ENCODE data around the gene AKR1B15.
A peak's percentile ranks its signal among the peaks of the same experiment; 100 is the strongest.
"Not testable (repeated sequence)": the region's sequence is repeated elsewhere in the genome, so short reads cannot be mapped to it uniquely, and the experiment has no call there.

AKR1B15 gene

GRCh38 chr7:134548877-134549276 lies at the start of gene AKR1B15:
Gene AKR1B15 (plus strand): TSS chr7:134549110. CDS start chr7:134564620, 15,510 bp downstream.
- DNase-seq: peak; percentile 75

DNA sequence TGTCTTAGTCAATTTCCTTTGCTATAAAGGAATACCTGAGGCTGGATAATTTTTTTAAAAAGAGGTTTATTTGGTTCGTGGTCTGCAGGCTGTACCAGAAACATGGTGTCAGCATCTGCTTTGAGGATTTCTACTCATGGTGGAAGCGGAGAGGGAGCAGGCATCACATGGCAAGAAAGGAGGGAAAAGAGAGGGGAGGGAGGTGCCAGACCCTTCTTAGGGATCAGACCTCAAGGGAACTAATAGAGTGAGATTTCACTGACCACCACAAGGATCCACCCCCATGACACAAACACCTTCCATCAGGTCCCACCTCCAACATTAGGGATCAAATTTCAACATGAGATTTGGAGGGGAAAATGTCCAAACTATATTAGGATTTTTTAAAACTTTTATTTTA lies 48.5 kb upstream of the AKR1B15 start:
- DNase-seq: no peak

DNA sequence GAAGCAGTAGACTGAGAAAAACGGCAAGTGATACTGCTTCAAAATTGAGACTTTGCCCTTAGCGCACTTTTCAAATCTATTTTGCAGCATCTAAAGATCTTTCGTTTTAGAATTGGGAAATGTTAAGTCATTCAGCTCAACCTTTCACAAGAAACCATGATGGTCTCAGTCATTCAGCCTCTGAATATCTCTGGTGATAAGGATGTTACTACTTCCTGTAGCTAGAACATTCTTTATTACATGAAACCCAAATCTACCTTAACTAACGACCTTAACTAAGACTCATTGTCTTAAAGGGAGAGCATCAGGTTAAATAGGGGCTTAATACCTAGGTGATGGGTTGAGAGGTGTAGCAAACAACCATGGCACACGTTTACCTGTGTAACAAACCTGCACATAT lies 47.9 kb upstream of the AKR1B15 start:
- DNase-seq: no peak

DNA sequence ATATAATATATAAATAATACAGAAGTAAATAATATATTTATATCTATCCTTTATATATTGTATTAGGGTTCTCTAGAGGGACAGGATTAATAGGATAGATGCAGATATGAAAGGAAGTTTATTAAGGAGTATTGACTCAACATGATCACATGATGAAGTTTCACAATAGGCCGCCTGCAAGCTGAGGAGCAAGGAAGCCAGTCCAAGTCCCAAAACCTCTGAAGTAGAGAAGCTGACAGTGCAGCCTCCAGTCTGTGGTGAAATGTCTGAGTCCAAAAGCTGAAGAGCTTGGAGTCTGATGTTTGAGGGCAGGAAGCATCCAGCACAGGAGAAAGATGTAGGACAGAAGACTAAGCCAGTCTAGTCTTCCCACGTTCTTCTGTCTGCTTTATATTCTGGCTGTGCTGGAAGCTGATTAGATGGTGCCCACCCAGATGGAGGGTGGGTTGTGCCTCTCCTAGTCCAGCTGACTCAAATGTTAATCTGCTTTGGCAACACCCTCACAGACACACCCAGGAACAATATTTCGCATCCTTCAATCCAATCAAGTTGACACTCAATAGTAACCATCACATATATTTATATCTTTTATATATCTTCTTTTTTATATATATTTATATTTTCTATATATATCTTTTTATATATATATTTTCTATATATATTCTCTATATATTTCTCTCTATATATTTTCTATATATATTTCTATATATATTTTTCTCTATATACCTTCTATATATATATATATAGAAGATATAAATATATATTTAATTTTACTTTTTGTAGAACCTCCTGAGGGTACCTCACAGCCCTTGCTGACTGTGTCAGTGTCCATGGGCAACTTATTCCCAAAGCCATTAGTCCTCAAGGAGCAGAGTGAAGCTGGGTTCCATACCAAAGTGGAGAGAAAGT lies 46.2 kb upstream of the AKR1B15 start:
- no peak for DNase-seq

DNA sequence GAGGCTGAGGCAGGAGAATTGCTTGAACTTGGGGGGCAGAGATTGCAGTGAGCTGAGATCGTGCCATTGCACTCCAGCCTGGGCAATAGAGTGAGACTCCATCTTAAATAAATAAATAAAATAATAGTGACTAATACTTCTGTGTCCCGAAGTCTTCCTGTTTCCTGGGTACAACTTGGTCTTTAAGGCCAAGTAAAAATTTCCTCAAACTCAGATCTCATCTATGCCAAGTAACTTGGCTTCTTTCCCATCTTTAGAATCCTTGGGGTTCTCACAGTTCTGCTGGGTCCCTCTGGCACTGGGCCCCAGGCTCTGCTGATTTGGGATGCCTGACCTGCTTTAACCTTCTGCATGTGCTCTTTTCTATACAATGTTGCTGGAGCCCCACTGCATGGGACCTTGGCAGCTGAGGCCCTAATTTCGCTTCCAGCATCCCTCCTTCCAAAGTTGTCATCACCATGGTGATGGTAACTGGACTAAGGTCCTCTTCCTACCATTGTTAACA lies 44.2 kb upstream of the AKR1B15 start:
- DNase-seq: no peak

GRCh38 chr7:134505856-134506255 lies 43.1 kb upstream of the AKR1B15 start:
- no peak for DNase-seq

DNA sequence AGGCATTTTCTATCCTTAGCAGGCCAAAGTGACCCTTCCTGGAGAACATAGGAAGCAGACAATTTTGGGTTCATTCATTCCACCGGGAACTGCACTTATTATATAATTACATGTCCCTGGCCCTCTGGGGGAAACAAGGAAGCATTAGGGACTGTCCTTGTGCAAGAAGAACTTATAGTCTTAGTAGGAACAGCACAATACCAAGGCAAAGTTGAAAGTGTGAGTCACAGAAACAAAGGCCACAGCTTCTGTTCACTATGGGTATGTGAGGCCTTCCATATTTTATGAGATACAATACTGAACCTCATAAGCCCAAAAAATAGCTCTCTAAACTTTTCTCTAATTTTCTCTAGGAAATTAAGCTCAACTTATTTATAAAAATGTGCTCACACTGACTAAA lies 39.9 kb upstream of the AKR1B15 start:
- no peak for DNase-seq

DNA sequence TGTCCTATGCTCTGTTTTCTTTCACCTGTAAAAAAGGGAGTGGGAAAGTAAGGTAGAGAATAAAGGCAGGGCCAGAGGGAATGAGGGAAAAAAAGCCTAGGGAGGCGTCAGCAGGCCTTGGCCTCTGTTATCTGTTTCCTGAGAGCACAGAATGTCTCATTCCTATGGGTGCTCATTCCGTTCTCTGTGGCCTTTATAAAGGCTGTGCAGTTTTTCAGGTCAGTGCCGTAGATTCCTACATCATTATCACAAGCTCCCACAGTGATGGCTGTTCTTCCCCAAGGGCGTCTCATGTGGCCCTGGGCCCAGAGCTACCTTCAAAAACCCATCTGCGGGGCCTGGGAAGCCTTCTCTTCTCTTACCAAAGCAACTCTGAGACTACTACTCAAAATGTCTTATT lies 38.3 kb upstream of the AKR1B15 start:
- DNase-seq: no peak

DNA sequence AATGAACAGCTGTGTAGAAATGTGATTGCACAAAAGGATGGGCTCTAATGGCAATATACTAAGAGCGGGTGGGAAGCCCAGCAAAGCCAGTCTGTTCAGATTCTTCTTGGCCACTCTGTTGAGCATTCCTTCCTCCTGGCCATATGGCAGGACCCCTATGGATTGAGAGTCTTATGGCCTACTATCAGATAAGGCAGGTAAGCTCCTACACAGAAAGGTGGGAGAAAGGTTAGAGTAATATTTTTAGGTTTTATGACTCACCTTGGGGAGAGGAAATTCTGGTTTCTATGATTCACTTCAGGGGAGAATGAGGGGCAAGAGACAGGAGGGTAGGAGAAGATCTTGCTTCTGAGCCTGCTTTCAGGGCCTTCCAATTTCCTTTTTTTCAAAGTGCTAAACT lies 36.6 kb upstream of the AKR1B15 start:
- no peak for DNase-seq

GRCh38 chr7:134513169-134513752 lies 35.6 kb upstream of the AKR1B15 start:
- peak; percentile 48 for DNase-seq

DNA sequence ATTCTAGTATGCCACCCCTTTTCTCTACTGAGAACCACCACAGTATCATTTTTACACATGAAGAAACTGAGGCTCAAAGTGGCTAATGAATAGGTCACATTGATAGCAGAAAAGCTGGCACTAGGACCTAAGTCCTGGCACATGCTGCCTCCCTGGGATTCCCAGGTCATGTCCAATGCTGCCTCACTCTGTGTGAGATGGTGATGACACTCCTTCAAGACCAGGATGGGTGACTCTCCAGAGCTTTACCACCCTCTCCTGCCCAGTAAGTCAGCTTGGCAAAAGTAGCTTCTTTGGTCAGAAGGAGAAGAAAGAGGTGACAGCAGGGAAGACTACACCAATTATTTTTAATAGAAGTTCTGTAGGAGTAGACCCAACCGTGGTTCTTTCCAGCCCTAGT lies 34.8 kb upstream of the AKR1B15 start:
- no peak for DNase-seq

GRCh38 chr7:134514663-134515062 lies 34.2 kb upstream of the AKR1B15 start:
- DNase-seq: peak; percentile 82

DNA sequence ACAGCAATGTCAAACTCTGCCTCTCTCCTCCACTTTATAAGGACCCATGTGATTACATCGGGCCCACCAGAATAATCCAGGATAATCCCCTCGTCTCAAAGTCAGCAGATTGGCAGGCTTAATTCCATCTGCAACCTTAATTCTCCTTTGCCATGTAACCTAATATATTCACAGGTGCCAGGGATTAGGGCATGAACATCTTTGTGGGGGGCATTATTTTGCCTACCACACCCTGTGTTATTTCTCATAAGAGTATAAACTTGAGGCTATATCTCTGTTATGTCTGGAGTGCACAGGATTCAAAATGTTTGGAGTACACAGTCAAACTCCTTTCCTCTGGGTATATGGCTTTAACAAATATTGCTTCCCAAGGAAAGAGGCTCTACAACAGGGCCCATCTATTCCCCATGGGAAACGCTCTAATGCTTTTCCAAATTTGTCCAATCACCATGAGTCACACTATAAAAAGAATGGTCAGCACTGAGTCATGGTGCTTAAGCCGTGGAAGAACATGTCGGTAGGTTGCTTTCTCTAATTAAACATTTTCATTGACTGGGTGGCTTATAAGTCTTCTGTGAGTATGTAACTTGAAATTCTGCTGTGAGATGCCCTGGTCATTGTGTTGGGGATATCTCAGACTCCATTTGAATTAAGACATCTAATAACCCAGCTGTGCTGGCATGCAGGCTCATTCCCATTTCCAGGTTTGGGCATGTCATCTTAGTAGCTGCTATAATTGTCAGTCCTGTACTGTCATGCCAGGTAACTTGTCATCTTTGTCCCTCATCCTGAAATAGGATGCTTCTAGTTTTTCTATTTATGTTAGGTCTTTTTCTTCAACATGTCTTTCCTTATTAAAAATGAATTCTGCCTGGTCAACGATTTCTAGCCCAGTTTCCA lies 33.1 kb upstream of the AKR1B15 start:
- no peak for DNase-seq

- DNase-seq: no peak
These were observed 28.8 kb upstream of the AKR1B15 start for GRCh38 chr7:134520130-134520529.

- no peak for DNase-seq
These were observed 26.3 kb upstream of the AKR1B15 start for GRCh38 chr7:134522601-134523000.

DNA sequence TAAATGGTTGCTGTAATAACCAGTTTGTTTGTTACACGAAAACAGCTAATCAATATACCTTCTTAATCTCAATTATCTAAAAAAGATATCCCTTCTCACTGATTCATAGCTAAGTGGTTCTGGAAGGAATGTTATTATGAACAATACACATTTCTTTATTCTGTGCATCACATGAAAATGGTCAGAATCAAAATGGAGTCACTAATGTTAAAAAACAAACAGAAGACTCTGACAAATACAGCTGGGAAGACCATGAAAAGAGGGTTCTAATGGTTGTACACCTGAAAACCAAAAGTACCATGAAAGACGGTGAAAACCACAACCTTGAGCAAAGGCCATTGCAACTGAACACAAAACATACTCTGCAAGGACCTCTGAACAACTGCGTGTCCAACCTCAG lies 23.5 kb upstream of the AKR1B15 start:
- not testable (repeated sequence) for DNase-seq

DNA sequence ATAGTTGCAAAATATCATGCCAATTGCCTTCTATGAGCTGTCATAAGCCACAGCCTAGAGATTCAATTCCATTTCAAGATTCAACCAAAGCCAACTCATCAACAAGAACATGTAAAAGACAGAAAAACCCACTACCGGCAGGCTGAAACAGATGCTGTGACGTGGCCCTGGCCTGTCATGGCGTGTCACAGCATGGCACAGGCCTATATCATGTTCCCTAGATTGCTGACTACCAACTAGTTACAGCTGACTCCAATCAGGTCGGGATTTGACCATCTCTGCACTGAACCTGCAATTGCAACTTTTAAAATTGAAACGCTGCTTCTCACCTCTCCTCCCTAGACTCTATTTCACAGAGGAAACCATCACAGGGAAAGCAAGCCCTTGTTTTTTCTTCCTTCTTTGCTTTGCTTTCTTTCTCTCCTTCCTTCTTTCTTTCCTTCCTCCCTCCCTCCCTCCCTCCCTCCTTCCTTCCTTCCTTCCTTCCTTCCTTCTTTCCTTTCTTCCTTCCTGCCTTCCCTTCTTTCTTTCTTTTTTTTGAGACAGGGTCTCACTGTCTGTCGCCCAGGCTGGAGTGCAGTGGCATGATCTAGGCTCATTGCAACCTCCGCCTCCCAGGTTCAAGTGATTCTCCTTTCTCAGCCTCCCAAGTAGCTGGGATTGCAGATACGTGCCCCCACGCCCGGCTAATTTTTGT lies 22.2 kb upstream of the AKR1B15 start:
- not testable (repeated sequence) for DNase-seq

DNA sequence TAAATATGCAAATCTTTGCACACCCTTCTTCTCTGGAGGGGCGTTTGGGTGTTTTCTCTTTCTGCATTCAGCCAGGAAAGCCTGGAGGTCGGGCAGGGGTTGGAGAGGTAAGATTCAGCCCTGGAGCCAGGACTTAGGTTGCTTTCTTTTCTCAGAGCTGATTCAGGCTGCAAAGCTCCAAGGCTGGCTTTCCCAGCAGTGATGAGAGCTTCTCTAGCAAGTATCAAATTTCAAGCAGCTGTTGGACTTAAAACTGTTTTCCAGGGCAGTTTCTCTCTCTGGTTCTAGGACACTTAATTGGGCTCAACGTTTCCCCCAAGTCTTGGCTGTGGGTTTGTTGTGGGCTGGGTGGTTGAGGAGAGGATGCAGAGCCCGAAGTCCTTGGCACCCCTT lies 20.9 kb upstream of the AKR1B15 start:
- DNase-seq: no peak

- DNase-seq: no peak
These were observed 20.2 kb upstream of the AKR1B15 start for GRCh38 chr7:134528749-134529148.

GRCh38 chr7:134530460-134530859 lies 18.4 kb upstream of the AKR1B15 start:
- DNase-seq: no peak

- no peak for DNase-seq
These were observed 16.5 kb upstream of the AKR1B15 start for GRCh38 chr7:134532180-134532953.

DNA sequence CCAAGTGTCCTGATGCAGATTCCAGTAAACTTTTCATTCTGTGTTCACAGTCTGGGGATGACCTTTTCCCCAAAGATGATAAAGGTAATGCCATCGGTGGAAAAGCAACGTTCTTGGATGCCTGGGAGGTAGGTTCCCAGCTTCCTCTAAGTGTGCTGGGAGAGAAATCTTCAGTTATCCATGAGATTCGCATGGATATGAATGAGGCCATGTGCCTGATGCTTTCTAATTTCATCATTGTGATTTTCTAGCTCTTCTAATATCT lies 16.0 kb upstream of the AKR1B15 start:
- DNase-seq: no peak

Measured in activated CD4-positive, alpha-beta T cell treated with anti-CD3 and anti-CD28 coated beads, Interleukin-2, Interleukin-6, amounts not matched to agents 100 ng/mL and 50 ng/mL, durations not matched to agents 16 hours and 8 hours (primary cell).